ENCODE data around the gene CTAGE9. TPM values are rescaled to one million over a fixed set of nuclear protein-coding genes. Genes with fewer than 3 reads are reported as not detected.

The CTAGE9 gene
- polyA plus RNA-seq, 1 donor from 2014 or later, result not detected

- H3K27me3 ChIP-seq (ENCODE audit: insufficient read depth, low read depth, low read length), result no peaks in the 10 kb centered on the region
- TF ChIP-seq TAF1 (IDR thresholded peaks at IDR 0.05; ENCODE audit: low read depth) (no peak), REST (IDR thresholded peaks at IDR 0.05; ENCODE audit: borderline replicate concordance) (no peak), EP300 (conservative IDR thresholded peaks at IDR 0.05; ENCODE audit: poor library complexity, severe bottlenecking) (no peak), MXI1 (conservative IDR thresholded peaks at IDR 0.05; ENCODE audit: poor library complexity, severe bottlenecking) (no peak), RAD21 (conservative IDR thresholded peaks at IDR 0.05) (no peak)
- TF ChIP-seq, protein P1, sequence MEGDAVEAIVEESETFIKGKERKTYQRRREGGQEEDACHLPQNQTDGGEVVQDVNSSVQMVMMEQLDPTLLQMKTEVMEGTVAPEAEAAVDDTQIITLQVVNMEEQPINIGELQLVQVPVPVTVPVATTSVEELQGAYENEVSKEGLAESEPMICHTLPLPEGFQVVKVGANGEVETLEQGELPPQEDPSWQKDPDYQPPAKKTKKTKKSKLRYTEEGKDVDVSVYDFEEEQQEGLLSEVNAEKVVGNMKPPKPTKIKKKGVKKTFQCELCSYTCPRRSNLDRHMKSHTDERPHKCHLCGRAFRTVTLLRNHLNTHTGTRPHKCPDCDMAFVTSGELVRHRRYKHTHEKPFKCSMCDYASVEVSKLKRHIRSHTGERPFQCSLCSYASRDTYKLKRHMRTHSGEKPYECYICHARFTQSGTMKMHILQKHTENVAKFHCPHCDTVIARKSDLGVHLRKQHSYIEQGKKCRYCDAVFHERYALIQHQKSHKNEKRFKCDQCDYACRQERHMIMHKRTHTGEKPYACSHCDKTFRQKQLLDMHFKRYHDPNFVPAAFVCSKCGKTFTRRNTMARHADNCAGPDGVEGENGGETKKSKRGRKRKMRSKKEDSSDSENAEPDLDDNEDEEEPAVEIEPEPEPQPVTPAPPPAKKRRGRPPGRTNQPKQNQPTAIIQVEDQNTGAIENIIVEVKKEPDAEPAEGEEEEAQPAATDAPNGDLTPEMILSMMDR (IDR thresholded peaks at IDR 0.05; ENCODE audit: poor library complexity, severe bottlenecking), result no peak
These were observed 20.4 kb upstream of the CTAGE9 start for GRCh38 chr6:131731224-131731623.

DNA sequence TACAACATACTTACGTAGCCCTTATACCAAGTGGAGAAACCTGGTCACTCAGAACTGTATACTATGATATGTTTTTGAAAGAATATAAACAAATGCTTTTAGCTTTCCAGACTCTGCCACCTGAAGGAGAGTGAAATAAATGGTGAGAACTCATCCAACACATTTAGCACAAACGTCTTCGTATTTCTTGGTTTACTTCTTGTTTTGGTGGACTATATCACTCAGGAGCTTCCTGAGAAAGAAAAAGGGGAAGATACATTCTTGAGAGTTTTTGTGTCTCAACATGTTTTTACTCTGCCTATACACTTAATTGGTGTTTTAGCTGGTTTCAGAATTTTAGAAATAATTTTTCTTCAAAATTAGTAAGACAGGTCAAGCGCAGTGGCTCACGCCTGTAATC lies 19.4 kb upstream of the CTAGE9 start:
- Histone ChIP-seq H3K79me2 (replicated peaks; ENCODE audit: insufficient read depth, low read length) (no peaks in the 10 kb centered on the region), H2AFZ (ENCODE audit: low read depth, low read length) (no peak overlapping the region), H3K27ac (ENCODE audit: low read length) (no peak overlapping the region), H3K4me2 (ENCODE audit: low read length) (no peak overlapping the region), H3K27me3 (ENCODE audit: insufficient read depth, low read depth, low read length) (no peaks in the 10 kb centered on the region), H4K20me1 (ENCODE audit: insufficient read depth) (no peaks in the 10 kb centered on the region), H3K9me3 (ENCODE audit: low read length) (no peaks in the 10 kb centered on the region), H3K4me3 (ENCODE audit: low read length) (no peak overlapping the region), H3K9me2 (ENCODE audit: insufficient read depth, low read length) (no peaks in the 10 kb centered on the region), H3K36me3 (ENCODE audit: insufficient read depth, low read length) (no peaks in the 10 kb centered on the region), H3K9ac (ENCODE audit: low read length) (no peak overlapping the region), H3F3A (ENCODE audit: insufficient read depth, low read length, poor library complexity, severe bottlenecking) (no peaks in the 10 kb centered on the region)
- TF ChIP-seq SMC3 (conservative IDR thresholded peaks at IDR 0.05; ENCODE audit: poor library complexity) (no peak), REST (IDR thresholded peaks at IDR 0.05; ENCODE audit: borderline replicate concordance) (no peak), RAD21 (conservative IDR thresholded peaks at IDR 0.05) (no peak), EP300 (conservative IDR thresholded peaks at IDR 0.05; ENCODE audit: poor library complexity, severe bottlenecking) (no peak), MXI1 (conservative IDR thresholded peaks at IDR 0.05; ENCODE audit: poor library complexity, severe bottlenecking) (no peak), TAF1 (IDR thresholded peaks at IDR 0.05; ENCODE audit: low read depth) (no peak), EZH2 (IDR thresholded peaks at IDR 0.05; ENCODE audit: borderline replicate concordance, insufficient read depth, low read length, poor library complexity, severe bottlenecking) (no peak), POLR2AphosphoS5 (IDR thresholded peaks at IDR 0.05) (no peak)
- TF ChIP-seq, protein P1 (IDR thresholded peaks at IDR 0.05; ENCODE audit: poor library complexity, severe bottlenecking), result no peak

More at GRCh38 chr6:131731224-131731623, 20.4 kb upstream of the CTAGE9 start:
- no peak overlapping the region for H3K9ac ChIP-seq (ENCODE audit: low read length)
- H3K4me2 ChIP-seq (ENCODE audit: low read length), result no peak overlapping the region
- no peaks in the 10 kb centered on the region for H3K9me3 ChIP-seq (ENCODE audit: low read length)
- no peaks in the 10 kb centered on the region for H3K79me2 ChIP-seq (replicated peaks; ENCODE audit: insufficient read depth, low read length)
- no peaks in the 10 kb centered on the region for H3K9me2 ChIP-seq (ENCODE audit: insufficient read depth, low read length)
- no peak overlapping the region for H2AFZ ChIP-seq (ENCODE audit: low read depth, low read length)
- no peak overlapping the region for H3K4me3 ChIP-seq (ENCODE audit: low read length)
- H3K27ac ChIP-seq (ENCODE audit: low read length), result no peak overlapping the region
- H4K20me1 ChIP-seq (ENCODE audit: insufficient read depth), result no peaks in the 10 kb centered on the region
- no peaks in the 10 kb centered on the region for H3K36me3 ChIP-seq (ENCODE audit: insufficient read depth, low read length)
- no peaks in the 10 kb centered on the region for H3F3A ChIP-seq (ENCODE audit: insufficient read depth, low read length, poor library complexity, severe bottlenecking)
